SH-SY5Y (cell line): ENCODE data around the gene THAP3.

Source experiments
- GATA2 ChIP-seq: IDR thresholded peaks from 2 replicates; pipeline ENCODE4 v1.6.1; 2011; ENCODE audit warnings: mild to moderate bottlenecking, low read depth, low read length
- GATA3 ChIP-seq: IDR thresholded peaks from 2 replicates; pipeline ENCODE4 v1.6.1; 2011; ENCODE audit warnings: low read depth, mild to moderate bottlenecking, low read length, moderate library complexity

DNA sequence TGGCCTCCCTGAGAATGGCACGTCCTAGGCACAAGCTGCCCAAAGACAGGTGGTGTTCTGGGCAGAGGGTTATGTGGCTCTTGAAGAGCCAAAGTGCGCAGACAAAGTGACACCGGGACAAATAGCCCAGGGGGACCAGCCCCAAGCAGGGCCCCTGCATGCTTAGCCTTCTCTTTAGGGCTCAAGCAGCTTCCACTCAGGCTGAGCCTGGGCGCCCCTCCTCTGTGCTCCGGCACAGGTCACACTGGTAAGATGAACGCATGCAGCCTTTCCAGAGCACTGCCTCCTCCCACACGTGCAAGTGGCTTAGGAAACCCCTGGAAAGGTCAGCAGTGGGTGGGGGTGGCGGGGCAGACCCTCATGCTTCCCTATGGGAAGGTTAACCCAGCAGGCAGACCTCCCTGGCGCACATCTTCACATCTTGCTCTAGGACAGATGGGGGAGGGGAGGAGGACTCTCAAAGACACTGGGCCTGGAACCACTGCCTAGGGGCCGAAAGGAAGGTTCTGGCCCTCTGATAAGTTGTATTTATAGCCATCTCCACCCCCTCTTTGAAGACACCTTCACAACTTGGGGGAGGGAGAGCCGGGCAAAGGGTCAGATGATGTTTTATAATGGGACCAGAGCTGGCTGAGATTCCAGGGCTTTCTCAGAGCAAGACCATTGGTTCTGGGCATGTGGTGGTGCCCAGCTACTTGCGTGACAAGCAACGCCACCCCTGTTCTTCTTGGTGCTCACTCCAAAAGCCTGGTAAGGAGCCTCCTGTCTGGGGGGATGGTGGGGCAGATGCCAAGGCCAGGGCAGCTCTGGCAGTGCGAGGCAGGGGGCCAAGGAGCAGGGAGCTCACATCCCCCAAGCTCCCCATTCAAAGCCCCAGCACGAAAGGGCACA is 27.5 kb upstream of the THAP3 start:
- TF ChIP-seq GATA3 (no peak), GATA2 (no peak)
